C1 segment of cervical spinal cord (tissue), 14 donors: Measurements from ENCODE around the gene DAPK2.
"Not testable (repeated sequence)": the region's sequence is repeated elsewhere in the genome, so short reads cannot be mapped to it uniquely, and the experiment has no call there.

Experiments
- DNase-seq, 14 donors: peaks; one replicate each; lab custom pipeline; 2025; lab: John Stamatoyannopoulos, UW

DAPK2 gene

DNA sequence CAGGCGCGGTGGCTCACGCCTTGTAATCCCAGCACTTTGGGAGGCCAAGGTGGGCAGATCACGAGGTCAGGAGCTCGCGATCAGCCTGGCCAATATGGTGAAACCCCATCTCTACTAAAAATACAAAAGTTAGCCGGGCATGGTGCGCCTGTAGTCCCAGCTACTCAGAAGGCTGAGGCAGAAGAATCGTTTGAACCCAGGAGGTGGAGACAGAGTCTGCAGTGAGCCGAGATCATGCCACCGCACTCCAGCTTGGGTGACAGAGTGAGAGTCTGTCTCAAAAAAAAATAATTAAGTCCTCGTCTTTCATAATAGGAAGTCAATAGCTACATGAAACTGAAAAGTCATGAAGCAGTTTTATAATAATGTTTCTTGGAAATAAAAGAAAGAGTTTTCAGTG, 7.4 kb upstream of the DAPK2 start:
- not testable (repeated sequence) for DNase-seq

DNA sequence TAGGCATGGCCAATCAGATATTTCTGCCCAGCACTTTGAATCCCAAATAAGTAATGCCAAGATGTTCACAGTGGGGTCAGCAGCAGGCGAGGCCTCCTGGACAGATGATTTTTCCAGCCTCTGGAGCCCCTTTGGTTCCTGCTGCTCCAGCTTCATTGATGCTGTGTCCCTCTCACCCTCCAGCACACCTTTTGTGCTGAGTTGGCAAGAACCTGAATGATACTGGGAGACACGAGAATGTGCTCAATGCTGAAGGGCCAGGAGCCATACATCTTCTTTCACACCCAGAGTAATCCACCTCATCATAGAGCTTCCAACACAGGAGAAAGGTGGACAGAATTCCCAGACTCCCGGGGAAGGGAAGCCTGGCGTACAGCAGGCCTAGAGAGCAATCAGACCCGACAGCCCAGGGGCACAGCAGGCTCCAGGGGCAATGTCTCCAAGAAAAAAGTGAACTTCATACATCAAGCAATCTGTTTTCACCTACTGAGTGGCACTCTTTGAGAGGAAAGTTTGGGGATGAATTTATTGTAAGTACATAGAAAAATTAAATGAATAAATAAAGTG, 6.7 kb upstream of the DAPK2 start:
- no peak for DNase-seq

DNA sequence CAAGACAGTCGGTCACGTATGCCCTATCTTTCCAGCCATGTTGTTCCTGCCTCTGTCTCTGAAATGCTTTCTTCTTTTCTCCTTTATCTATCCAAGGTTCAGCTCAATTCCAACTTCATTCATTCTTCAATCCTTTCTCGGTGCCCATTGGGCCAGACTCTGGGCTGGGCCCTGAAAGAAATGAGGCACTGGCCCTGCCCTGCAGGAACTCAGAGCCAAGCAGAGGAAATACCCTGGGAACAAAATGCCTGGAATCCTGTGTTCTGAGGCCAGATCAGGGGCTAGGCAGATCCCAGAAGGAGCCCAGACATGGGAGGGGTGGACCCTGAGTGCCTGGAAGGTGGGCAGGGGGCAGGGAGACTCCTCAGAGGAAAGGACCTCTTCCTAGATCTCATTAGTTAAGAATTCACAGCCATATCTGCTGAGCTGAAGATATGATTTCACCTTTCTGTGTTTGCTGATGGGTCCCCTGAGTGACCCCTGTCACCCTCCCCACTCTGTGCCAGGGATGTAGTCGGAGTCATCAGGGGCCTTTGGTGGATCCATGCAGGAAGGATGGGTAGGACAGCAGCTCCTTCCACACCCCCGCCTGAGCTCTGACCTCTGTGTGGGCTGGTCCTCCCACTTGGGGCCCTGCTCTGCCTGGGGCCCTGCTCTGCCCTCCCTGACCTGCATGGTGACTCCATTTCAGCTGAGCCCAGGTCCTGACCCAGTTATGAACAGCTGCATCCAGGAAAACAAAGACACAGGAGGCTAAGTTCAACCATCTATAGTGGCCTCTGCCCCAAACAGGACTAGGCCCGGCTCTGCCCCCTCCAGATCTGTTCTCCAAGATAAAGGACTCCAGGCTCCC, 5.3 kb upstream of the DAPK2 start:
- DNase-seq = no peak

DNA sequence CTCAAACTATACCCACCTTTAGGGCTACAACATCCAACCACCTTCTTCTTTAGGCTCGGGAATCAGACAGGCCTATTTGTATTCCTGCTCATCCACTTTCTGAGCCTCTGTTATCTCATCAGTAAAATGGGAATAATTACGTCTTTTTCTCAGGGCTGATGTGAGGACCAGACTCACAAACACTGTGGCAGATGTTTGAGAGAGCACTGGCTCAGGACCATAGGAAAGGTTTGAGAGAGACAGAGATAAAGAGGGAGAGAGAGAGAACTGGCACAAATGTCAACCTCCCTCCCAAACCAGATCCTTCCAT, 4.8 kb upstream of the DAPK2 start:
- no peak for DNase-seq

DNA sequence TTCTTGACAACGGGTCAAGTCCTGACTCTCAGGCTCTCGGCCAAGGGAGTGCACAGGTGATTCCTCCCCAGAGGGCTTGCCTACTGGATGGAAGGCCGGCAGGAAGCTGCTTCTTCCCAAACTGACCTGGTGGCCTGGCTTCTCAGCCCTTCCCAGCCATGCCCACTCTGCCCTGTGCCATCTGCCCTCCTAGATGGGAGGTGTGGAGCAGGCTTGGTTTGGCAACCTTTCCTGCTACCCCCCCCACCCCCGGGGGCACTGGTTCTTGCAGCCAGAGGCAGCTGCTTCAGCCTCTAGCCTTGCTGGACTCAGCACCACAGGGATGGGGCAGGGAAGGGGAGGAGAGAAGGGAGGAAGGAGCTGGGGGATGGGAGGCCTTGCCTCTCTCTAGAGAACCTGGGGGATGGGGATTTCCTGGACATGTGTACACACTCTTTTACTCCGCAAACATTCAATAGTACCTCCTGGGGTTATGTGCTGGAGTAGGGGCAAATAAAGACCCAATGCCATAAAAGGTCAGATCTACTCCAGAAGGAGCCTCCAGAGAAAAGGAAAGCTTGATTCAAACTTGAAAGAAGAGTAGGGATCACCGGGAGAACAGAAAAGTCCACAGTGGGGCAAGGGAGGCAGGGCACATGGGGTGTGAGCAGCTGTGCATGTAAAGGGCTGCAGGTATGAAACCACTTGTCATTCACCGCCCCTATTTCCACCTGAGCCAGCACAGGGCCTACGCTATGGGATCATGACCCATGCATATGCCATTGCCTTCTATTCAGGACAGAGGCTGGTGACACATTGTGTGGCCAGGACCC, 4.2 kb upstream of the DAPK2 start:
- DNase-seq = no peak

DNA sequence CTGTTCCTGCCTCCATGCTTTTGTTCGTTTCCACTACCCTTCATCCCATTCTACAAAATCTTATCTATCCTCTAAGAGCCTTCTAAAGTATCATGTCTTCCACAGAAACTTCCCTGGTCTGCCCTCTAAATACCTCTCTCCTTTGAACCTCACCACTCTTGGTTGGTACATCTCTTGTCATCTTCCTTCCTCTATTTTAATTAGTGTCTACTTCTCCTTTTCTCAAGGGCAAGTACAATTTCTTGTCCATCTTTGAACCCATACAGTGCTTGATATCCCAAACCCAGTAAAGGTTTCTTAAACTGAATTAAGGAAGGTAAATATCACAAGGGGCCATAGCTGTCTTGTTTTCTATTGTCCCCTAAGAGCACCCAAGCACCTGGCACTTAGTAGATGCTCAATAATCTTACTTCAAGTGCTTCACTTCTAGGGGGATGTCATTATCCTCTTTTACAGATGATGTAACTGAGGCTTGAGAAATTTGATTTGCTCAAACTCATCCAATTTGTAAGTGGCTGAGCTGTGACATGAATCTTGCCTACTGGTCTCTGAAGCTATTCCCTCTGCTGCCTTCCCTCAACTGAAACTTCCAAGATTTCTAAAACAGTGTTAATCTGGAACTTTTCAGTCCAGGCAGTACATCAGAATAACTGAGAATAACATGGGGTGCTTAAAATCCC, 2.6 kb upstream of the DAPK2 start:
- DNase-seq = no peak

DNA sequence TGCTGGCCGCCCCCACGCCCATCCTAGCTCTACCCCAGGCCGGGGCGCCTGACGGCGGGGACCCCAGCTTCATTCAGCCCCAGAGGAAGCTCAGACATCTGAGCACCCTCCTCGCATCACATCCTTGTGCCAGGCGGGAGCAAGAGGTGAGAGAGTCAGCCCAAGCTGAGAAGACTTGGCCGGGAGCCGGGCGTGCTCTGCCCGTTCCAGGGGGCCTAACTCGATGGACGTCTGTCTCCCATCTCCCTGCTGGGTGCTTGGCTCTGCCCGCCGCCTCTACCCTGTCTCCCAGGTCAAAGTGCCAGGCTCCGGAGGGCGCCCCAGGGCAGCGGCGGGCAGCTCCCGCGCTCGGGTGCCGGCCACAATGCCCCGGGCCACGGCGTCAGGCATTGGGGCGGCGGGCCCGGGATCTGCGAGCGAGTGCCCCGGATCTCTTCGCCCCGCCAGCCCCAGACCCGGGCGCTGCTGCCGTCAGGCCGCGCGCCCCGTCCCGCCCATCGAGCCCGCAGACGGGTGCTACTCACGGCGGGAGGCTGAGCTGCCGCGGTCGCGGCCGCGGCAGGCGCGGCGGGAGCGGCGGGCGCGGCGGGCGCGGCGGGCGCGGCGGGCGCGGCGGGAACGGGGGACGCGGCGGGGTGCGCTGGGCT, 388 bp downstream of the DAPK2 start:
- peak in 3 of 14 donors; percentile 42 to 60 (median 57) for DNase-seq

DNA sequence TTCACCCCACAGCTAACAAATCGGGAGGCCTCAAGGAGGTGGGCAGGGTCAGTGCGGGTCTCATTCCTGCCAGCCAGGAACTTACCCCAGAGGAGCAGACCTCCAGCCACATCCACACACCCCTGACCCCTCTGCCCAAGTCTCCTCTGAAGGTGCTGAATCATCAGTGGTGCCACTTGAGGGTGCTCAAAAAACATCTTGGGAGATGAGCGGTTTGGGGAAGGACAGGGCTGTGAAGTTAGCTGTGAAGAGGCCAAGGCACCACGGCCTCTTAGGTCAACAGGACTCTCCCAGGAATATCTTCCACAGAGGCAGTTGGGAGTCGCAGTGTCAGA, 1.2 kb downstream of the DAPK2 start:
- no peak for DNase-seq

DNA sequence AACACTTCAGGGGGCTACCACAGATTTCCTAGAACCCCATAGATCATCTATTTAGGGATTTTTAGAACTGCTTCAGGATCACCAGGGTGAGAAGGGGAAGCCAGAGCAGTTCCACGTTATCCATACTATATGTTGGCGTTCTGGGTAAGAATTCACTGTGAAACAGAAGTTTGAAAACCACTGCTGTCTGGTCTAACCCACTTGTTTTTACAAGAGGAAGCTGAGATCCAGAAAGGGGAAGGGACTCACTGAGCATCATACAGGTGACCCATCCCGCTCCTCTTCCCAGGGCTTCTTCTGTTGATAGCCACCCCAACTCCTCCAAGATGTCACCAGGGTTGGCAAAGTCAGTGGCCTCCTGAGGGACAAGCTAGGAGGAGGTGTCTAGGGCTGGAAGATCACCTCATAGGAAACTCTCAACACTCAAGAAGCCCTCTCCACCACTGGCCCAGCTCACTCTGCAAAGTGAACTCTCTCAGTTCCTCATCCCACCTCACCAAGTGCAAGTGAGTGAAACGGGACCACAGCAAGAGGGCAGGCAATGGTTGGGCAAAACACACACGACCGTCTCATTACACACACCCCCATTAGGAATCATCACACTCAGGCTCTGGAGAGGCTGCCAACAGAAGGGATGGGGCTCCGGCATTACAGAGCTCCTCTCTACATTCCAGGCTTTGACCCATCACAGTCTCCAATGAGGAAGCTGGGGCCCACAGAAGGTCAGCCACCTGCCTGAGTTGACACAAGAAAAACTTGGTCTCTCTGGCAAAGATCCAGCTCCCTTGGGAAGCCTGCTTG, 1.8 kb downstream of the DAPK2 start:
- no peak for DNase-seq

DNA sequence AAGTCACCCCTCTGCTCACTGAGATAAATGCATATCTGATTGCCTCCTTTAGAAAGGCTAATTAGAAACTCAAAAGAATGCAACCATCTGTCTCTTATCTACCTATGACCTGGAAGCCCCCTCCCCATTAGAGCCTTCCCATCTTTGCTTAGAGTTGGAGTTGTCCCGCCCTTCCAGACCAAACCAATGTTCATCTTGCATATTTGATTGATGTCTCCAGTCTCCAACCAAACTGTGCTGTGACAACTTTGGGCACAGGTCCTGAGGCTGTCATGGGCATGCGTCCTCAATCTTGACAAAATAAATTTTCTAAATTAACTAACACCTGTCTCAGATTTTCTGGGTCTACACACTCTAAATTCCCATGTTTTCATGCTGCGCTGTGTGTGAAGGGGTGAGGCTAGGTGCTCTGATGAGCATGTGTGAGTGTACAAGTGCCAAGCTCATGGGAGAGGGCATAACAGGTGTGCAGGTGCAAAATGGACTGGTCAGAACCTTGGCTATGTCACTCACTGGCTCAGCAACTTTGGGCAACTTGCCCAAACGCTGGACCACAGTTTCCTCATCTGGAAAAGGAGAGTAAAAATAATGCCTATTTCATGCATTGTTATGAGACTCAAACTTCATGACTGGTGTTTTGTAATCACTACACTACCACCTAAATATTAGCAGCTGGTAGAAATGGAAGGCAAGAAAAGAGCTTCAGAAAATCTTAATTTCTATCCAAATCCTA, 7.2 kb downstream of the DAPK2 start:
- no peak for DNase-seq

DNA sequence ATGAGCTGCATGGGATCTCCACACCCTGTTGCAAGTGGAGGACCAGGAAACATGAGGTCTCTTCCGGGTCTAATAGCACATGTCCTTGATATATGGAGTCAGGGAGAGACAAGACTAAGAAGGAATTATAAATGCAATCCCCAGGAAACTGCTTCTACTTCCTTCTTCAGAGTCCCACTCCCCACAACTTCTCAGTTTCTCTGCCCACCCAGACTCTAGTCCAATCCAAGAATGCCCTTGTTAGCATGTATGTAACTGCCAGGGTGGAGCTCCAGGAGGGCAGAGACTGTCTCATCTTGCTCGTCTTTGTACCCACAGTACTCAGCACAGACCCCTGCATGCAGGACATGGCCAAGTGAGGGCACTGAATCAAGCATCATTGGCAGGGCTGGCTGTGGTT, 8.3 kb downstream of the DAPK2 start:
- DNase-seq = no peak

DNA sequence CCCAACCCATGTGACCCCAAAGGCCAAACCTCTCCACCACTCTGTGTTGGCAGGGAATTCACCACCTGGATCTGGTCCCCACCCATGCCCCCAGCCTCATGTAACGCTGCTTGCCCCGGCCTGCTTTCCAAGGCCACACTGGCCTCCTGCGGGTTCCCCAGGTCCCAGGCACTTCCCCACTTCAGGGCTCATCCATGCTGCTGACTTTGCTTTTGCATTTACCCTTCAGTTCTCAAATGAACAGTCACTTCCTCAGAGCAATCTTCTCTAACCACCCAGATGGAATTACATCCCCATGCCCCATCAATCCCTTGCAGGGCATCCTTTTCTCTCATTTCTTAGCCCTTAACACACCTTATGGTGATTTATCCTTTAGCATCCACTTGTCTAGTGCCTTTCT, 9.2 kb downstream of the DAPK2 start:
- no peak for DNase-seq

DNA sequence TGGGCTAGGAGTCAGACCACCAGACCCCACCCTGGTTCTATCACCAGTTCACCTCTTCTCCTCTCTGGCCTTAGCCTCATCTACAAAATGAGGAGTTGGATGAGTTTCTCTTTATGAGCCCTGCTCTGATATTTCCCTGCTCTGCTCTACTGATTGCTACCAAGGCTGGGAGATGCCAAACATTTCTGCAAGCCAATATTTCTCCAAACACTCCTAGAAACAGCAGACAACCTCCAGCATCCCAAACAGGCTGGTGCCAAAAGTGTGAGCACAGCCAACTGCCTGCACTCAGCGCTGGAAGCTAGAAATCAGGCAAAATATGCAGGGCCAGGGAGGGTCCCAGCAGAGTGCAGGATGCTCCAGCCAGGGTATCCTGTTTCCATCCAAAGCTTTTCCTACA, 10.8 kb downstream of the DAPK2 start:
- peak in 1 of 14 donors; percentile 3 for DNase-seq

DNA sequence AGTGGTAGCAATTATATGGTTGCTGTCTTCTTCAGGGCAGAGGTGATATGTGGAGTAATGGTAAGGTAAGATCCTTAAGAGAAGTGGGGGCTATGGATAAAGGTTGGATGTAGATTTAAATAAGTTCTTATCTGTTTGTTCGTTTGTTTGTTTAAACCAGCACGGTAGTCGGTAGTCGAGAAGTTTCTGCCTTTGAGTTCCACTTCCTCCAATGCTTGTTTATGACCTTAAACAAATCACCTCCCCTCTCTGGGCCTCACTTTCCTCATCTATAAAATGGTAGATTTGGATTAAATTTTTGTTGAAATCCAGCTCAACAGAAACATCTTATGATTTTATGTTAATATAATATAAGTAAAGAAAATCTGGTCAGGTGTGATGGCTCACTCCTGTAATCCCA, 11.8 kb downstream of the DAPK2 start:
- DNase-seq = no peak

DNA sequence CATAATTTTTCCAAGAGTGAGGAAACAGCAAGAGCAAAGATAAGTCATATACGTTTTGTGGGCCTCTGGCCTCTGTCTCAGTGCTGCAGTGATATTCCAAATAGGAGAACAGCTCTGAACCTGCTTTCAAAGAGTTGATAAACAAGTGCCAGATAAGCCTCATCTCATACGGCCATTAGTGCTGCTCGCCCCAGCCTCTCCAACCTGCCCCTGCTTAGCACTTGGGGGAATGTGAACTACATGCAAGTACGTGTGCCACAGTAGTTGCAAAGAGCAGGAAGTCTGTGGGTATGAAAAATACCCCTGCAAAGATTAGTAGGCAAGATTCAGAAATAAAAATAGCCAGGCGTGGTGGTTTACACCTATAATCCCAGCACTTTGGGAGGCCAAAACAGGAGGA, 14.0 kb downstream of the DAPK2 start:
- DNase-seq = no peak

DNA sequence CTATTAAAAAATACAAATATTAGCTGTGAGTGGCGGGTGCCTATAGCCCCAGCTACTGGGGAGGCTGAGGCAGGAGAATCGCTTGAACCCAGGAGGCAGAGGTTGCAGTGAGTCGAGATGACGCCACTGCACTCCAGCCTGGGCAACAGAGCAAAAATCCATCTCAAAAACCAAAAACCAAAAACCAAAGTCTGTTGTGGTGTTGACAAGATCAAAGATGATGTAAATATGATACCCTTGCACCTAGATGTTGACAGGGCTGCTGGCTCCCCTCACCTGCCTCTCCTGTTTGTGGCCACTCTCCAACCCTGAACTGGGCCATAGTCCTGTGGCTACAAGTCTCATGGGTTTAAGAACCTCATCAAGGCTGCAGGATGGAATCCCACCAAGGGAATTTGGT, 16.2 kb downstream of the DAPK2 start:
- no peak for DNase-seq

DNA sequence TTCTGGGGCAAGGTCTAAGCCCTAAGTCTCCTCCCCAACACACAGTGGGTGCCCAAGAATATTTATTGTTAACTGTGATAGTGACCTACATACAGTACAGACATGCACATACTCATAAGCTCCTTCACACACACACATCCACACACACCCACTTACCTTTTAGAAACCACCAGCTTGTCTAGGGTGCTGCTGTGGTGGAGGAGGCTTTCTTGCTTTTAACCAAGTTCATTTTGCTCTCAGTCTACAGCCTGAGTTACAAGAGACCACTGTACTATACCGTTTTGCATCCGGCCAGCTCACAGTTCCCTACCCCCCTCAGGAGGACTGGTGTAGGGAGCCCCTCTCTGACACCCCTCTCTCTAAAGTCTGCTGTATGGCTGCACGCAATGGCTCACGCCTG, 16.7 kb downstream of the DAPK2 start:
- DNase-seq = peak in 1 of 14 donors; percentile 21

DNA sequence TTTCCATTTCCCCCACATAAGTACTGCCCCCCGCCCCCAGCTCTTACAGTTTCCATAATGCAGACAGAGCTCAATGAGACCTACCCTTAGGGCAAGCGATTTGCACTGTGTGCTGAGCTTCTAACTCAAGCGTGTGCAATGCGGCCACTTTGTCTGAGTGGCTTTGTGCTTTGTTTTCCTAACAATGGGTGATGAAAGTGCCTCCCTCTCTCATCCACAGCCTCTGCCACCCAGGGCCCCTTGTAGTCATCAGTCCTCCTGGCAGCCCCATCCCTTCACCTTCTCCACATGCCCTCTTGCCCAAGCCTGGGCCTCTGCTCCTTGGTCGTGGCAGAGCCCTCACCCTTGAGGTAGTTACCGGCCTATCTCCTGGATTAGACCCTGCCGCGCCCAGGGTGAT, 17.2 kb downstream of the DAPK2 start:
- peak in 12 of 14 donors; percentile 11 to 74 (median 45) for DNase-seq

DNA sequence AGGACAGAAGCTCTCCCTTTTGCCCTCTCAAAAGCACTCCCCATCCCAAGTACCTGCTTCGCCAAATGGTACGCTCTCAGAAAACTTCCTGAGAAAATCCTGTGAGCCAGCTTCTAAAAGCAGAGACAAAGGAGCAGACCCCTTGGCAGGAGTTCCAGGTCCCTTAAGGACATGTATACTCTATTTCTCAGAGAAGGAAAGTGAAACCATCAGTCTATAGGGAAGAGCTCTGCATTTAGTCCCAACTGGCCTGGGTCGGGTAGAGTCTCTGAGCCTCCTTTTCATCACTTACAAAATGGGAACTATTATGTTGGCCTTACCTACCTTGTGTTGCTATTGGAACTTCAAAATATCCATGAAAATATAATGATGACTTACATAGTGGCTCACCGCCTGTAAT, 19.7 kb downstream of the DAPK2 start:
- DNase-seq = no peak
